ENCODE measurements around the gene EHF.

- TF ChIP-seq CTCF (IDR thresholded peaks at IDR 0.05) = no peak
- TF ChIP-seq POLR2AphosphoS5 (IDR thresholded peaks at IDR 0.05) = no peak
- TF ChIP-seq POLR2A (IDR thresholded peaks at IDR 0.05) = no peak
Observed at GRCh38 chr11:34656062-34656720, 35.3 kb downstream of the EHF start.

Data from prostate gland (tissue), 2 donors.